Left renal pelvis (tissue), 4 donors: Measurements from ENCODE around the gene FOXK1. TPM values are rescaled to one million over a fixed set of nuclear protein-coding genes. Genes with fewer than 3 reads are reported as not detected.

ENCODE experiments used
- DNase-seq, 4 donors: peaks; one replicate each; pipeline ENCODE4 v3.0.0-alpha.2; 2013; ENCODE audit warnings: low read depth in 4 of 4, low spot score in 3 of 4
- polyA plus RNA-seq, 4 donors: library from polyadenylated mRNA; unstranded; fragments of 120-200 nt; gene quantifications; one replicate each; pipeline ENCODE4 v1.2.1, GENCODE V29; 2013; ENCODE audit not compliant: insufficient read length in 4 of 4

The FOXK1 gene
- polyA plus RNA-seq, 4 donors: 12.9 to 17.4 (median 15.2) TPM

DNA sequence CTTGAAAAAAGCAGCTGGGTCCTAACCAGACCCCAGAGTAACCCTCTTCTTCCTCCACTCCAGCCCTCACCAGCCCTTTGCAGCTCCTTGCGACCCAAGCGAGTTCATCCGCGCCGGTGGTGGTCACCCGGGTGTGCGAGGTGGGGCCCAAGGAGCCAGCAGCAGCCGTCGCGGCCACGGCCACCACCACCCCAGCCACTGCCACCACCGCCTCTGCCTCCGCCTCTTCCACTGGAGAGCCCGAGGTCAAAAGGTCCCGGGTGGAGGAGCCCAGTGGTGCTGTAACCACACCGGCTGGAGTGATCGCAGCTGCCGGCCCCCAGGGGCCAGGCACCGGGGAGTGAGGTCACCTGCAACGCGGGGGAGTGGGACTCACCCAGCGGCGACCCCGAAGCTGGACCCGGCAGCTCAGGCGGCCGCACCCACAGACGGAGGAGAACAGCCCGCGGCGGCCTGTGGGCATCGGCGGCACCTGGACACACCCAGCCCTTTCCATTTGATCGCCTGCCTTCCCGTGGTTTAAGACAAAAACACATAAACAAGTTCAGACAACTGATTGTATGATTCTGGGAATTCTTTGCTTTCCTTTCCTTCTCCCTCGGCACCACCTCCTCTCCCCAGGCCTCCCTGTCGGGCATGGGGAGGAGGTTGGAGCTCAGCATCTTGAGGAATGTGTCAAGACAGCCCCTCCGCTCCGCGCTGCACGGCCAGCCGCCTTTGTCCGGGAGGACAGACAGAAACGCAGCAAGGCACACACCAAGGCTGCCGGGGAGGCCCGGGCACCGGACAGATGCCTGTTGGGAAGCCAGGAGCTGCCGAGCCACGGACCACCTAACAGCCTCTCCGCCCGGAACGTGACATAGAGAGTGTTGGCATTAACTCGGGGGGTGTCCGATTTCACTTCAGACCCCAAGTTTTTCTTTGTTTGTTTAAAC, 80.3 kb downstream of the FOXK1 start:
- no peak for DNase-seq

GRCh38 chr7:4763091-4763793, 81.1 kb downstream of the FOXK1 start:
- DNase-seq: no peak

GRCh38 chr7:4763794-4764185, 81.7 kb downstream of the FOXK1 start:
- no peak for DNase-seq

DNA sequence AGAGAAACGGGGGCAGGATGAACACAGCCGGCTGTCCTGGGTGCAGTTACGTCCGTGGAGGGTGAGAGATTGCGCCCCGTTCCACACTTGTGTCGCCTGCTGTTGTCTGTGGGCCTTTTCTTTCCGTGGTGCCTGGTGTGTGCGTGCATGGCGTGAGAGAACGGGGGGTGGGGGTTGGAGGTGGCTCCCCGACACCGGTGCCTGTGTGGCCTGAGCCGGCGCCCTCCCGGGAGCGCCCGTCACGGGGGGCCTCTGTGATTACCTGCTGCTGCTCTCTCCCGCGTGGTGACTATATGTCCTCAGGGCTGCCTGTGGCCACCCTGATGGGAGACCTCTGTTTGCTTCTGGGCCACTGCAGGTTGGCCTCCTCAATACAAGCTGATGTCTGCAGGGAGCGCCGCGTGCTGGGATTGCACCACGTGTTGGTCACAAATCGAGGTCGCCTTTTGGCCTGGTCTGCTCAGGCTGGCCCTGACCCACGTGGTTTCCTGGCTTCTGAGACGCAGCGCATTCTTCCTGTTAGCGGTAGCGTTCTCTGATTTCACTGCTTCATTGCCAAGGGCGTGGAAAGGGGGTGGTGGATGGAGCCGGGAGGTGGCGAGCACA, 82.4 kb downstream of the FOXK1 start:
- no peak for DNase-seq

DNA sequence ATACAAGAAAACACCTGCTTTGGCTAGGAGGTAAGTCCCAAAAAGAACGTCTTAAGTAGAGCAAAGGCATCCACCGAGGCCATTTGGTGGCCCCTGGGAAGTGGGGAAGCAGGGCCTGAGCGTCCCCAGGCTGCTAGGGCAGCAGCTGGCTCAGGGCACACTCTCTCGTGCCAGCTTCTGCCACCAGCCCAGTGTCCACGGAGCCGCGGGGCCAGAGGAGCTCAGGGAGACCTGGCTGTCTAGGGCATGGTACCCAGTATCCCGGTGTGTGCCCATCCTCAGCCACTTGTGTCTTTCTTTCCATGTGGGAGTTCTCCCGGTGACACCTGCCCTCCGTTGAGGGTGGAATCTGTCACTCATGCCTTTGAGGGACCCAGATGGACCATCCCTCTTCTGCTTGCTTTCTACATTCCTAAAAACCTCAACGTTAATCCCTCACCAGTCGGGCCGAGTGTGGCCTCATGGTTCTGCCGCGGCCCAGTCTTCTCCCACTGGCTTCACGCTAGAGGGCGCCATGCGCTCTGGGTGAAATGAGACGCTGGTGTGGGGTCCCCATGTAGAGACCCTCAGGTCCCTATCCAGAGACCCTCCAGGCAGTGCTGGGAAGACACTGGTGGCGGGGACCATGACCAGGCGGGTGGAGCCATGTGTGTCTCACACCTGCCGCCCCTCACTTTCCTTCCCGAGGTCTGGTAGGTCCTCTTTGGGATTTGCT, 83.8 kb downstream of the FOXK1 start:
- DNase-seq: no peak

DNA sequence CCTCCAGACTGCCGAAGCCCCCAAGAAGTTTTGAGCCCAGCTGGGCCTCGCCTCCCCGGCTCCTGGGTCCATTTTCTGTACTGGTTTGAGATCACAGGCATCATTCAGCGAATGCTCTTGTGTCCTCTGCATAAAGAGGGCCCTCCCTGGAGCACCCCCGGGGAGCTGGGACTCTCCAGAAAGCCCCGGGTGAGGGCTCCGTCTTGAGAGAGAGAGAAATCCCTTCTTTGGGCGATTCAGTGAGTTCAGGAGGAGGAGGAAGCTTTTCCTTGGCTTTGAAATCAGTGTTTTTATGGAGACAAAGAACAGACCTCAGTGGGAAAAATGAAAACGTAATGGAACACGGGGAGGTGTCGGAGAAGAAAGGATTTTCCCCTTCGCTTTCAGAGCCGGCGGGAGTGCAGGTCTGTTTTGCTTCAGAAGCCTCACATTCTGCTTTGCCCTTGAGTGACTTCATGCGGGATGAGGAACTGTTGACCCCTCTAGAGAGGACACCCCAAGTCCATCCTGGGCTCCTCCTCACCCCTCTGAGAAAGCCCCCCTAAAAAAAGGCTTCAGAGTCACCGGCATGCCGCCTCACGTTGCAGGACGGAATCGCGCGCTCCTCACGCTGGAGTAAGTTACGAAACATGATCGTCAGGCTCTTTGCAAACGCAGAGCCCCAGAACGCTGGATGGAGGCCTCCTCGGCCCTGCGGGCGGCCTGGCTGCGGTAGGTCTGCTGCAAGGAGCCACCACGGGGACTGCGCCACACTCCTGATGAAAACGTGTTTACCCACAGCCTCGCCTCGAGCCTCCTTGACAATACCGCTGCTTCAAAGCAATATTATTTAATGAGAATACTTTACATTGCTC, 84.8 kb downstream of the FOXK1 start:
- DNase-seq: no peak

DNA sequence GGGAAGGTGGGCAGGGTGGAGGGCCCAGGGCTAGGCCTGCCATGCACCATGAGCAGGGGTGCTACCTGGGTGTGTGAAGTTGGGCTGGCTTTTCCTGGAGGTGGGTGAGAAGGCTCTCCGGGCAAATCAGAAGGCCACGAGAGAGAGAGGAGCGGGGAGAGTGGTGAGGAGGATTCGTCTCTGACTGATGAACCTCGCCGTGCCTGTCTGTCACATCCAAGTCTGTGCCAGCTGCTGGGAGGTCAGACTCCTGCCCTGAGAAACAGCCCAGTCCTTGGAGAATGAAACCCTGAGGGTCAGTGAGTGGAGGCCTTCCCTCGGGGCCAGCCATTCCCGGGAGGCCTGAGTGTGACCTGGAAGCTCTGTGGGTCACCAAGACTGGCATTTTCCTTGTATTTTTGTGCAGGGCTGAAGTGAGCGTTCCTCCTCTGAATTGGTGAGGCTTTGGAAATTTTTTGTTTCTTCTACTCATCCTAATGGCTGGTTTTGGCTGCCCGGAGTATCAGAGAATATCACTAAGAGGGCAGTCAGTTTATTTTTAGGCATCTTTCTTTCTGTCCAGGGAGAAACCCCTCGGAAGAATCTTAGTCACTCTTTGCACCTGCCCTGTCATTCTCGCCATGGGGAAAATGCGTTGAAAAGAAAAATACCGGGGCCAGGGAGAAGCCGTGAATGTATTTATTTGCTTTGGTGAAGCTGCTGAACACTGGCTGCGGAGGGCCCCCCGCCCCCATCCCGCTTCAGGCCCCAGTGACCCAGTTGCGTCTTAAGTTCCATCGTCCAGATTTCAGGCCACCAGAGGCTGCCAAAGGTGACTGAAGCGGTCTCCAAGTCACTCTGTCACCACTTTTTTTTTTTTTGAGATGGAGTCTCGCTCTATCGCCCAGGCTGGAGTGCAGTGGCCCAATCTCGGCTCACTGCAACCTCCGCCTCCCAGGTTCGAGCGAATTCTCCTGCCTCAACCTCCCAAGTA, 86.8 kb downstream of the FOXK1 start:
- DNase-seq: no peak

- DNase-seq: no peak
Measured at GRCh38 chr7:4769761-4770160, 87.7 kb downstream of the FOXK1 start.

DNA sequence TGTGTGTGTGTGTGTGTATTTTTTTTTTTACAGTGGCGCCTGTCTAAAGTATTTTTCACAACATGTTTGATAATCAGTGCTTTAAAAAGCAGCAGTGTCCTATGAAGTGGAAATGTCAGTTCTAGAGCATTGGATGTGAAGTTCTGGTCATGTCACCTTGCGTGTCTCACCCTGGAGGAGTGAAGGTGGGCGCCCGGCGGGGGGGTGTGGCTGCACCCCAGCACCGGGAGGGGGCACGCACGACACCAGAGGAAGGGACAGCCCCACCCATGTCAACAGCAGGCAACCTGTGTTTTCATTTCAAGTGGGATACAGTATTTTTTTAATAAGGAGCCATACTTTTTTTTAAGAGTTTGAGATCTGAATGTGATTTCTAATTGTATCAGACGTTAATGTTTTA, 88.8 kb downstream of the FOXK1 start:
- no peak for DNase-seq

DNA sequence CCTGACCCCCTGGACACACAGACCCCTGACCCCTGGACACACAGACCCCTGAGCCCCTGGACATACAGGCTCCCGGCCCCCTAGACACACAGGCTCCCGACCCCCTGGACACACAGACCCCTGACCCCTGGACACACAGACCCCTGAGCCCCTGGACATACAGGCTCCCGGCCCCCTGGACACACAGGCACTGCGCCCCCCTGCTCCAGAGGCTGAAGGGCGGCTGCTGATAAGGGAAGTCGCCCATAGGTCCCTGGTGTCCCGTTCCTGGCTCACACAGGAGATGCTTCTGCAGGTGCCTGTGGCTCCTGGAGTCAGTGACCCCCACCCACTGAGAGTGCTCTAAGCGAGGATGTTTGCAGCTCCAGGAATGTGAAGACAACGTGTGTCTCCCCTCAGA, 89.6 kb downstream of the FOXK1 start:
- no peak for DNase-seq

DNA sequence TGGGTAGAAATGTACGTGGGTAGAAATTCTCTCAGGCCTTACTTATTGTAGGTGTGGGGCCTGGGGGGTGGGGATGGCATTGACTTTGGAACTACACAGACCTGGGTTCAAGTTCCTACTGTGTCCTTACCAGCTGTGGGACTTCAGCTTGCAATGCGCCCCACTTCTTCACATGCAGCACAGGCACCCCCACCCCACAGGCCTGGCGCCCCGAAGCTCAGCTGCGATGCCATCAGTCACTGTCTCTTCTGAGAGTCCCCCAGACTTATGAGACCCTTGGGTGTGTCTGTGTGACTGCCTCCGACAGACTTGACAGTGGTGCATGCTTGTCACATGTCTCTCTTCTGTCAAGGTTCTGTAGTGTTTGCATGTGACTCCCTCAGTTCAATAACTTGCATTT, 90.2 kb downstream of the FOXK1 start:
- no peak for DNase-seq

GRCh38 chr7:4774007-4774406, 91.9 kb downstream of the FOXK1 start:
- no peak for DNase-seq

GRCh38 chr7:4774658-4775249, 92.7 kb downstream of the FOXK1 start:
- DNase-seq: no peak

- DNase-seq: peak; percentile 85 to 91 (median 88)
Measured at GRCh38 chr7:4775250-4775847, 93.3 kb downstream of the FOXK1 start, which contains the start of gene AP5Z1. TSS of gene AP5Z1 (plus strand) at chr7:4775623. CDS start at chr7:4775716, 93 bp downstream.

GRCh38 chr7:4775848-4776623, 93.9 kb downstream of the FOXK1 start:
- no peak for DNase-seq

DNA sequence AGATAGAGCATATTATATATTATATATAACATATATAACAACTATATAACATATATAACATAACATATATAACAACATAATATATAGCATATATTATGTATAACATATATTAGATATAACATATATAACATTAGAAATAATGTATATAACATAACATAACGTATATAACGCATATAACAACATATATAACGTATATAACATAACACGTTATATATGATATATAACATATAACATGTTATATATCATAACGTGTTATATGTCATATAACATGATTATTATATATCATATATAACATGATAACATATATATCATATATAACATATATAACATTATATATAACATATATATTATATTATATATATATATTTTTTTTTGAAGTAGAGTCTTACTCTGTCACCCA, 97.0 kb downstream of the FOXK1 start:
- DNase-seq: no peak
